Measurements from ENCODE around the gene EYS.

Gene EYS

GRCh38 chr6:64146876-64147275, 1560.2 kb downstream of the EYS start:
- Histone ChIP-seq H3K27ac (no peak overlapping the region), H3K9ac (ENCODE audit: insufficient read length) (no peak overlapping the region), H3K9me3 (ENCODE audit: low read depth, low read length) (no peaks in the 10 kb centered on the region), H3K36me3 (ENCODE audit: insufficient read depth, low read length) (no peaks in the 10 kb centered on the region), H3K4me3 (no peak overlapping the region)
- DNase-seq (ENCODE audit: low read depth, low spot score): no peak
- TF ChIP-seq EZH2 (IDR thresholded peaks at IDR 0.05) (no peak), POLR2AphosphoS5 (IDR thresholded peaks at IDR 0.05; ENCODE audit: borderline replicate concordance, low read depth, low read length) (no peak), FOXP2 (optimal IDR thresholded peaks at IDR 0.05; ENCODE audit: control extremely low read depth, extremely low read length, insufficient read depth) (no peak)

GRCh38 chr6:64146094-64146493, 1560.9 kb downstream of the EYS start:
- no peaks in the 10 kb centered on the region for H3K36me3 ChIP-seq (ENCODE audit: insufficient read depth, low read length)
- TF ChIP-seq FOXP2 (optimal IDR thresholded peaks at IDR 0.05; ENCODE audit: control extremely low read depth, extremely low read length, insufficient read depth): no peak
- TF ChIP-seq EZH2 (IDR thresholded peaks at IDR 0.05): no peak
- no peak for TF ChIP-seq POLR2AphosphoS5 (IDR thresholded peaks at IDR 0.05; ENCODE audit: borderline replicate concordance, low read depth, low read length)
- H3K9ac ChIP-seq (ENCODE audit: insufficient read length): no peak overlapping the region
- H3K4me3 ChIP-seq: no peak overlapping the region
- no peaks in the 10 kb centered on the region for H3K9me3 ChIP-seq (ENCODE audit: low read depth, low read length)
- no peak for DNase-seq (ENCODE audit: low read depth, low spot score)
- H3K27ac ChIP-seq: no peak overlapping the region

GRCh38 chr6:64145658-64146057, 1561.4 kb downstream of the EYS start:
- no peaks in the 10 kb centered on the region for H3K36me3 ChIP-seq (ENCODE audit: insufficient read depth, low read length)
- H3K4me3 ChIP-seq: no peak overlapping the region
- TF ChIP-seq FOXP2 (optimal IDR thresholded peaks at IDR 0.05; ENCODE audit: control extremely low read depth, extremely low read length, insufficient read depth): no peak
- no peak for TF ChIP-seq POLR2AphosphoS5 (IDR thresholded peaks at IDR 0.05; ENCODE audit: borderline replicate concordance, low read depth, low read length)
- TF ChIP-seq EZH2 (IDR thresholded peaks at IDR 0.05): no peak
- no peak for DNase-seq (ENCODE audit: low read depth, low spot score)
- no peak overlapping the region for H3K9ac ChIP-seq (ENCODE audit: insufficient read length)
- no peaks in the 10 kb centered on the region for H3K9me3 ChIP-seq (ENCODE audit: low read depth, low read length)
- no peak overlapping the region for H3K27ac ChIP-seq

- TF ChIP-seq FOXP2 (optimal IDR thresholded peaks at IDR 0.05; ENCODE audit: control extremely low read depth, extremely low read length, insufficient read depth) (no peak), POLR2AphosphoS5 (IDR thresholded peaks at IDR 0.05; ENCODE audit: borderline replicate concordance, low read depth, low read length) (no peak), EZH2 (IDR thresholded peaks at IDR 0.05) (no peak)
- Histone ChIP-seq H3K36me3 (ENCODE audit: insufficient read depth, low read length) (no peaks in the 10 kb centered on the region), H3K9me3 (ENCODE audit: low read depth, low read length) (no peaks in the 10 kb centered on the region), H3K9ac (ENCODE audit: insufficient read length) (no peak overlapping the region), H3K4me3 (no peak overlapping the region), H3K27ac (no peak overlapping the region)
- no peak for DNase-seq (ENCODE audit: low read depth, low spot score)
Observed at GRCh38 chr6:64143101-64143500, 1563.9 kb downstream of the EYS start.

DNA sequence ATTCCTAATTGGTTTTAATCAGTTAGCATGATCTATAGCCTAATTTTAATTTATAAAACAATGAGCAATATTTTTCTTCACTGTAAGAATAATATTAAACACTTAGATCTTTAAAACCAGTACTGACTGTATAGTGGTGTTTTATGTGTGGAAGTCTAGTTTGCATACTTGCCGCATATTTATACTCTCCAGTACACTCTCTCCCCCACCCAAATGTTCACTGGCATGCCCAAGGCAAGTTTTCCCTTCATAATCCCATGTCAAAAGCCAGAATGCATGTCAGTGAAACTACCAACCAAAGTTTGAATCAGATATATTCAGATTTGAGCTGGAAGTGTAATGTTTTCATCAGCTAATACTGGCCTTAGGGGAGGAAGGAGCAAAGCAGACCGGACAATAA, 1565.3 kb downstream of the EYS start:
- DNase-seq (ENCODE audit: low read depth, low spot score): no peak
- no peak overlapping the region for H3K9ac ChIP-seq (ENCODE audit: insufficient read length)
- H3K9me3 ChIP-seq (ENCODE audit: low read depth, low read length): no peaks in the 10 kb centered on the region
- H3K36me3 ChIP-seq (ENCODE audit: insufficient read depth, low read length): no peaks in the 10 kb centered on the region
- TF ChIP-seq FOXP2 (optimal IDR thresholded peaks at IDR 0.05; ENCODE audit: control extremely low read depth, extremely low read length, insufficient read depth) (no peak), POLR2AphosphoS5 (IDR thresholded peaks at IDR 0.05; ENCODE audit: borderline replicate concordance, low read depth, low read length) (no peak), EZH2 (IDR thresholded peaks at IDR 0.05) (no peak)
- no peak overlapping the region for H3K4me3 ChIP-seq
- no peak overlapping the region for H3K27ac ChIP-seq

DNA sequence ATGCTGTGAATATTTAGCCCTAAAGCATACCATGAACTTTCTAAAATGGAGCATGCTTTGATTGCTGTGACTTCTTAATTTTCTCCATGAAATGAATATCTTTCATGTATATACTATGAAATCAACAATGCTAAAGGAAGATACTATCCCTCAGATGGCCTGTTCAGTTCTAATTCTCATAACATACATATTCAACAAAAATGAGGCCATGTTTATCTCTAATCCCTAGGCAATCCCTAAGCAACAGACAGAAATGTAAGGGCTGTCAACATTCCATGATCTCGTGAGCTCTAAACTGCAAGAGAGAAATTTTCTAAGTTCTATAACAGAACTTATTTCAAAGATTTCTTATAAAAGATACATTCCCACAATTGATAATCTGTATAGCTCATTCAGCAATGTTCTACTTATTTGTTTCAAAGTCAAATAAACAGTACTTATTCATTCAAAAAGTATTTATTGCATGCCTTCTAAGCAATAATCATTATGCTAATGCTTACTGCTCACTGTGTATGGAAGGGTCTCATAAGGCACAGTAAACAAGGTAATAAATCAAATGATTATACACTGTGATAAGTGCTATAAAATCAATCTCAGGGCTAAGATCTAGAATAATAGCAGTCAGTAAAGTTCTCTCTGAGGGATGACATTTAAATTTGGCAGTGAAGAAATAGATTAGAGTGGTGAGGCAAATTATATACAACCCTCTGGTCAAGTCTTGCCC, 1578.6 kb downstream of the EYS start:
- DNase-seq (ENCODE audit: low read depth, low spot score): no peak
- no peak overlapping the region for H3K9ac ChIP-seq (ENCODE audit: insufficient read length)
- no peak overlapping the region for H3K4me3 ChIP-seq
- H3K36me3 ChIP-seq (ENCODE audit: insufficient read depth, low read length): no peaks in the 10 kb centered on the region
- no peaks in the 10 kb centered on the region for H3K9me3 ChIP-seq (ENCODE audit: low read depth, low read length)
- TF ChIP-seq POLR2AphosphoS5 (IDR thresholded peaks at IDR 0.05; ENCODE audit: borderline replicate concordance, low read depth, low read length) (no peak), EZH2 (IDR thresholded peaks at IDR 0.05) (no peak), FOXP2 (optimal IDR thresholded peaks at IDR 0.05; ENCODE audit: control extremely low read depth, extremely low read length, insufficient read depth) (no peak)
- no peak overlapping the region for H3K27ac ChIP-seq

- Histone ChIP-seq H3K9me3 (ENCODE audit: low read depth, low read length) (no peaks in the 10 kb centered on the region), H3K9ac (ENCODE audit: insufficient read length) (no peak overlapping the region), H3K27ac (no peak overlapping the region), H3K36me3 (ENCODE audit: insufficient read depth, low read length) (no peaks in the 10 kb centered on the region), H3K4me3 (no peak overlapping the region)
- no peak for DNase-seq (ENCODE audit: low read depth, low spot score)
- TF ChIP-seq EZH2 (IDR thresholded peaks at IDR 0.05) (no peak), FOXP2 (optimal IDR thresholded peaks at IDR 0.05; ENCODE audit: control extremely low read depth, extremely low read length, insufficient read depth) (no peak), POLR2AphosphoS5 (IDR thresholded peaks at IDR 0.05; ENCODE audit: borderline replicate concordance, low read depth, low read length) (no peak)
Observed at GRCh38 chr6:64123761-64124633, 1583.0 kb downstream of the EYS start.

DNA sequence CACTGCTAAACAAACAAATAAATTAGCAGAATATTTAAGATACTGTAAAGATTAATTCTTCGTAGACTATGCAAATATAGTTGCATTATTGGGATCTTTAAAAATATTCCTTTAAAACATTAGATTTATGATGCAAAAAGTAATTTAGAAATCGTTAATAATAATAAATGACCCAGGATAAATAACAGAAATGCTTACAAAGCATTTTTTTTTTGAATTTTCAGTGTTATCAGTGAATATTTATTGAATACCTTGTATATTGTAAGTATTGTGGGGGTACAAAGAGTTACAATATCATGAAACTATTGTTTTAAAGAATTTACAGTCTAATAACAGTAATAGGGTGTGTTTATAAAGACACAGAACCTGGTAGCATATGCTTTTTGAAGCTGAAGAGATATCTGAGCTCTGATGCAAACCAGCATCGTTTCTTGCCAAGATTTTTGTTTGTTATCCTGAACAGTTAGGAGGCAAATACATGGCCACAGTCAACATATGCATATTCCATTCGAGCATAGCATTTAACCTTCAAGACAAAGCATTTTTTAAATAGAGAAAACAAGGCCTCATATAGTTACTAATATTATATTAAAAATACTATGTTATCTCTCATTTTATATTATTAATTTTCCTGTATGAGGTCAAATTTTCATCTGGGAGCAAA, 1584.2 kb downstream of the EYS start:
- TF ChIP-seq FOXP2 (optimal IDR thresholded peaks at IDR 0.05; ENCODE audit: control extremely low read depth, extremely low read length, insufficient read depth) (no peak), POLR2AphosphoS5 (IDR thresholded peaks at IDR 0.05; ENCODE audit: borderline replicate concordance, low read depth, low read length) (no peak), EZH2 (IDR thresholded peaks at IDR 0.05) (no peak)
- no peak overlapping the region for H3K9ac ChIP-seq (ENCODE audit: insufficient read length)
- H3K36me3 ChIP-seq (ENCODE audit: insufficient read depth, low read length): no peaks in the 10 kb centered on the region
- H3K9me3 ChIP-seq (ENCODE audit: low read depth, low read length): no peaks in the 10 kb centered on the region; the same call in 1 of the 2 replicates
- no peak overlapping the region for H3K27ac ChIP-seq
- DNase-seq (ENCODE audit: low read depth, low spot score): no peak
- H3K4me3 ChIP-seq: no peak overlapping the region

Measured in SK-N-MC (cell line).